HepG2 (cell line): ENCODE data around the gene MSS51. TPM values are rescaled to one million over a fixed set of nuclear protein-coding genes. Genes with fewer than 3 reads are reported as not detected.

Source experiments
- PBX2 ChIP-seq: IDR thresholded peaks from 2 replicates; pipeline ENCODE4 v1.6.1; 2016; ENCODE audit warnings: control low read depth
- PHF21A ChIP-seq: sonication (generic); formaldehyde crosslinking; IDR thresholded peaks from 2 replicates; pipeline ENCODE4 v1.5.0; 2020; ENCODE audit warnings: mild to moderate bottlenecking, missing genetic modification reagents
- RBAK ChIP-seq: sonication (generic); formaldehyde crosslinking; IDR thresholded peaks from 2 replicates; pipeline ENCODE4 v1.5.1; 2020; ENCODE audit warnings: mild to moderate bottlenecking, missing genetic modification reagents
- RBFOX2 ChIP-seq: fragments of 200-400 bp; formaldehyde crosslinking; IDR thresholded peaks from 2 replicates; pipeline ENCODE4 v1.6.1; 2017; ENCODE audit warnings: low read depth, mild to moderate bottlenecking, low read length
- STAT6 ChIP-seq: sonication (generic); formaldehyde crosslinking; IDR thresholded peaks from 2 replicates; pipeline ENCODE4 v1.4.0; 2020; ENCODE audit warnings: missing genetic modification reagents, mild to moderate bottlenecking, borderline replicate concordance
- TAF1 ChIP-seq: sonication (generic); formaldehyde crosslinking; IDR thresholded peaks from 2 replicates; pipeline ENCODE4 v1.4.0; 2020; ENCODE audit warnings: missing genetic modification reagents
- TBP ChIP-seq: sonication (generic); formaldehyde crosslinking; IDR thresholded peaks from 2 replicates; pipeline ENCODE4 v1.5.0; 2020; ENCODE audit warnings: missing genetic modification reagents
- YEATS4 ChIP-seq: sonication (generic); formaldehyde crosslinking; IDR thresholded peaks from 2 replicates; pipeline ENCODE4 v1.4.0; 2020; ENCODE audit warnings: missing genetic modification reagents, borderline replicate concordance
- ZBTB14 ChIP-seq: sonication (generic); formaldehyde crosslinking; IDR thresholded peaks from 2 replicates; pipeline ENCODE4 v1.4.0; 2020; ENCODE audit warnings: missing genetic modification reagents
- ZBTB20 ChIP-seq: sonication (generic); formaldehyde crosslinking; IDR thresholded peaks from 2 replicates; pipeline ENCODE4 v1.8.1; 2023; ENCODE audit warnings: missing genetic modification reagents, low read depth, mild to moderate bottlenecking, borderline replicate concordance
- ZBTB39 ChIP-seq: sonication (generic); formaldehyde crosslinking; IDR thresholded peaks from 2 replicates; pipeline ENCODE4 v1.5.0; 2020; ENCODE audit warnings: missing genetic modification reagents
- ZC3H4 ChIP-seq: sonication (generic); formaldehyde crosslinking; IDR thresholded peaks from 2 replicates; pipeline ENCODE4 v1.4.0; 2020; ENCODE audit warnings: missing genetic modification reagents, borderline replicate concordance
- ZFP37 ChIP-seq: sonication (generic); formaldehyde crosslinking; IDR thresholded peaks from 2 replicates; pipeline ENCODE4 v1.4.0; 2020; ENCODE audit warnings: missing genetic modification reagents, borderline replicate concordance
- ZKSCAN1 ChIP-seq: fragments of 150-350 bp; IDR thresholded peaks from 2 replicates; pipeline ENCODE4 v1.6.1; 2014; ENCODE audit warnings: low read length
- ZNF136 ChIP-seq: sonication (generic); formaldehyde crosslinking; IDR thresholded peaks from 2 replicates; pipeline ENCODE4 v1.8.1; 2022; ENCODE audit warnings: low read depth, mild to moderate bottlenecking, moderate library complexity, missing genetic modification reagents
- ZNF18 ChIP-seq: sonication (generic); formaldehyde crosslinking; IDR thresholded peaks from 2 replicates; pipeline ENCODE4 v1.8.0; 2022; ENCODE audit warnings: mild to moderate bottlenecking, missing genetic modification reagents; ENCODE audit not compliant: insufficient replicate concordance
- ZNF503 ChIP-seq: sonication (generic); formaldehyde crosslinking; IDR thresholded peaks from 2 replicates; pipeline ENCODE4 v1.4.0; 2020; ENCODE audit warnings: missing genetic modification reagents
- ZNF556 ChIP-seq: sonication (generic); formaldehyde crosslinking; IDR thresholded peaks from 2 replicates; pipeline ENCODE4 v1.4.0; 2020; ENCODE audit warnings: mild to moderate bottlenecking, missing genetic modification reagents, borderline replicate concordance
- polyA plus RNA-seq, 8 experiments: library from polyadenylated mRNA; depleted of rRNA in 3 of 8; stranded (reverse) in 7 of 8; unstranded in 1 of 8; fragments of >200 nt; fragmentation: Illumina TruSeq in 4 of 8; extraction: Trizol in 4 of 8; gene quantifications; 2 replicates each; pipeline versions ENCODE4 v1.2.1 to v1.2.3, GENCODE V29; 2011 to 2016; ENCODE audit warnings: low read depth in 4 of 8, missing spikeins in 1 of 8, mixed read lengths in 1 of 8; ENCODE audit not compliant: insufficient read depth in 1 of 8
- total RNA-seq, 5 experiments: library from RNA; depleted of rRNA; stranded (reverse); fragments of >200 nt; fragmentation: Illumina TruSeq; extraction: Trizol; gene quantifications; 2 replicates each; pipeline ENCODE4 v1.2.3, GENCODE V29; 2016; ENCODE audit warnings: low read depth in 1 of 5

The MSS51 gene
- total and polyA plus RNA-seq, 2 of the 13 experiments (the other 11 are each of a cell fraction or from before 2014, with no cell fraction given), result 0.91 to 2.4 TPM

- TF ChIP-seq PBX2 (CRISPR knock-in tag) (no peak), ZBTB39 (CRISPR knock-in tag) (0 out of 2 replicates have a peak, but pooled peaks have one; percentile 61), ZKSCAN1 (no peak), STAT6 (peak; percentile 61; the same call in 1 of the 2 replicates), ZBTB14 (no peak), ZNF503 (CRISPR knock-in tag) (no peak), TBP (CRISPR knock-in tag) (no peak), YEATS4 (CRISPR knock-in tag) (peak; percentile 99), ZNF136 (CRISPR knock-in tag) (no peak), ZFP37 (no peak; the same call in 1 of the 2 replicates), ZBTB20 (0 out of 2 replicates have a peak, but pooled peaks have one; percentile 19), ZC3H4 (CRISPR knock-in tag) (no peak; the same call in 1 of the 2 replicates), ZNF18 (CRISPR knock-in tag) (peak; percentile 81), RBFOX2 (peak; percentile 96), TAF1 (peak; percentile 90), RBAK (no peak), ZNF556 (CRISPR knock-in tag) (peak; percentile 79; the same call in 1 of the 2 replicates), PHF21A (CRISPR knock-in tag) (no peak)
Measured at GRCh38 chr10:73413528-73414229, 19.7 kb downstream of the MSS51 start, which contains the start of gene ANXA7 (continued).
